NCI-H2227 (cell line): ENCODE data around the gene VCAN.

Source experiments
- DNase-seq: peaks from one replicate; lab custom pipeline; 2025; ENCODE audit not compliant: unreplicated experiment; lab: John Stamatoyannopoulos, UW

Gene VCAN

DNA sequence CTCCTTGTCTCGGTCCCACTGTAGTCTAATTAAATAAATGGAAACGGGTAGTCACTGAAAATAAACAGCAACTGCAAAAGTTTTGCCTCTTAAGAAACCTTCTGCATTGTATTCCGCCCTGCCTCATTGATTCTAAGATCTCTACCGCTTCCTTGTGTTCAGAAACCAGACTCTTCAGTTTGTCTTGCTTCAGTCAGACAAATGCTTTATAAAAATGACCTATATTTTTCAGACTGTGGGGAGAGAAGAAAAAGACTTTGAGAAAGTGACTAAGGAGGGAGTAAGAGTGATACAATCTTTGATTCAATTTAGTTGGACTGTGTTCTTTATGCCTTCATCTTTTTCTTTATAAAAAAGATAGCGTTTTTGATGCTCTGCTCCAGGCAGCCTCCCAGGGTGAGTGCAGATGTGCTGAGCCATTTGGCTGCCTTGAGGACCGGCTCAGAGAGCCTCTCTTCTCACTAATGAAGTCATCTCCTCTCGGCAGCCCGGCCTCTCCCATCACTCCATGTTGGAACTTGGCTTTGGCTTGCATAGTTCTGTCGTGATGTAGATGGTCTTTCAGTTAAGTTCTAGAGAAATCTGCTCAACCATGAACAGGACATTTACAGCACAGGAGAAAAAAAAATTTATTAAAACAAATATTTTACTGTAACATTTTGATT is 4.0 kb upstream of the VCAN start:
- peak; percentile 21 for DNase-seq

DNA sequence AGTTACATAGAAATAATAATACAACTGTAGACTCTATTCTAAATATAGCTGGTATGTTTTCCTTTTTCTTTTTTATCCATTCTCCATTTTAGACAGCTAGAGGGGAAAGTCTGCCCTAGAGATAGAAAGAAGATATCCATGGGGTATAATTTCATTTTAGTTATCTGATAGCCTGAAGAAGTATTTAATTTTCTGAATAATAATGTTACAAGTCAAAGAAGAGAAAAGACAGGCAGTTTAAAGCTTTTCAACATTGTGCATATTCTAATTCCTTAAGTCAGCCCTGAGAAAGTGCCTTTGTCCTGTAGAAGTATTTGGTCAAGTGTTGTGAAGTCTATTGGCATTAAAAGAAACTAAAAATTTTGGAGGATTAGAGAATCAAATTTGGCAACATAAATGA is 2.5 kb upstream of the VCAN start:
- DNase-seq = no peak

DNA sequence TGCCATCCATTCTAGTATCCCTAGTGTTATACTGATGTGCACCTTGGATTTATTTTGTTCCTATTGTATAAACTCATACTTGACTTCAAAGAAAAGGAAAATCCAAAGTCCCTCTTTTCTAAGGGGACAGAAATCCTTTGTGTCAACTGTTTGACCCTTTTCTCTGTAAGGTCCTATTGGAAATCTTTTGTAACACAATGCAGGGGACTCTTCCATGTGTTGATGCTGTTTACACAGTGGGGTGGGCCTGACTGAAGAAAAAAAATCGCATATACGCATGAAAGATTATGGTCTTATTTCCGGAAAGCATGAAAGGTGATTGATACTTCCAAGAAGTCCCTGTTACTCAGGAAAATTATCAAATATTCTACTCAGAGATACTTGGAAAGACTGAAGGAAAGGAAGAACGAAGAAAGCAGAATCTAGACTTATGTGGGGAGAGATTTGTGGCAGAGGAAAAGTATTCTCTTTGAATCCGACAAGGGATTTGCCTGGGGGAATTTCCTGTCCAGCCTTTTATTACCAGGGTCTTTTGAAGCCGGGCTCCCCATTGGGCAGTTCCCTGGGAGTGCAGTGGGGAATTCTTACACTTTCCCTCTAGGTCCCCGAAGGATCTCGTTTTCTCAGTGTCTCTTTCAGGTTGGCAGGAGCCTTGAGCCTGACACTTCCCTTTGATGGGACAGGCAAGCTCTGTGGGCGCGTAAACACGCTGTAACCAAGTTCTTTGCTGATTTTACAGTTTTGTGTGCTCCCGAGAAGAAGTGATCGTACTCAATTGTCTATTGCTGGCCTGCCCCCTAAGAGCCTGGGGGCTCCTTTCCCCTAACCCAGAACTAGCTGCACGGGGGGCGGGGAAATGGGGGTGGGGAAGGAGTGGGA is 779 bp upstream of the VCAN start:
- DNase-seq = peak; percentile 58

DNA sequence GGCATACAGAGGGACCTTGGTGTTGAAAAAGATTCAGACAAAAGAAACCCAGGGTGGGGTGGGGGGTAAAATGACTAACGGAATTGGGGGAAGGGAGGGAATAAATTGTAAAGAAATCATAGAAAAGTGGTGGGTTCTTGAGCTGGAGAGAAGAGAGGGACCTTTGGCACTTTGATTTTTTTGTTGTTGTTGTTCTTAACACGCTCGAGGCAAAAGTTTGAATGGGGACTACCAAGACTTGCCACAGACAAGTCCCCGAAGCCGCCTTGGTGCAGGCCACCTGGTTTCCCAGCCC is 616 bp downstream of the VCAN start:
- no peak for DNase-seq

DNA sequence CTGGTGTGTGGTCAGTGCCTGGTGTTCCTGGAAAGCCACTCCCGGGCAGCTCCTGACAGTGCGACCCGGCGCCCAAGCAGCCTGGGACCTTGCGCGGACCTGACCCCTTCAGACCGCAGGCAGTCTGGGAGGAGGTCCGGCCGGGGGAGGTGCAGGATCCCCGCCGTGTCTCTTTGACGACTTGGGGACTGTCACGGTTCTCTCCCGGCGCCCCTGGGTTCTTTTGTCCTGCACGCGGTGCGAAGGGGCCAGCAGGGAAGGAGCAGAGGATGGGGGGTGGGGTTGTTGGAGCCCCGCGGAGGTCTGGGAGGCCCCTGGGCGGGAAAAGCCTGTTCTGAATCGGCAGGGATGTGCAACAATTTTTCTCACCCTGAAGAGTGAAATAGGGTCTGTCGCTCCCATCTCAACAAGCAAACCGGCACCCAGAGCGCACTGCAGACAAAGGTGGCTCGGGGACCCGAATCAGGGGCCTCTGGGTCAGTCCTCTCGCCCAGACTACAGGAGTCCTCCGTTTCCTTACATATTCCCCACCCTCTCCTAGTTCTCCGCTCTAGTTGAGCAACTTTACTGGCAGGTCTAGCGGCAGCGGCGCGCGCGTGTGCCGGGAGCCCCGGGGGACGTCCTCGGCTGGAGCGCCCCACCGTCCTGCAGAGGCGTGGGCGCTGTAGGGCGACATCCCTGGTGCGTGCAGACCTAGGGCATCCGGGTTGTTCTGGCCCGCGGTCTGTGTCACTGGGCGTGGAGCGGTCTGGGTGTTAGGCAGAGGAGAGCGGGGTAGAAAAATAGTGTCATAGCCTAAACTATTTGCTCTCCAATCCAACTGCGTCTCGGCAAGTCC is 1.2 kb downstream of the VCAN start:
- peak; percentile 56 for DNase-seq

DNA sequence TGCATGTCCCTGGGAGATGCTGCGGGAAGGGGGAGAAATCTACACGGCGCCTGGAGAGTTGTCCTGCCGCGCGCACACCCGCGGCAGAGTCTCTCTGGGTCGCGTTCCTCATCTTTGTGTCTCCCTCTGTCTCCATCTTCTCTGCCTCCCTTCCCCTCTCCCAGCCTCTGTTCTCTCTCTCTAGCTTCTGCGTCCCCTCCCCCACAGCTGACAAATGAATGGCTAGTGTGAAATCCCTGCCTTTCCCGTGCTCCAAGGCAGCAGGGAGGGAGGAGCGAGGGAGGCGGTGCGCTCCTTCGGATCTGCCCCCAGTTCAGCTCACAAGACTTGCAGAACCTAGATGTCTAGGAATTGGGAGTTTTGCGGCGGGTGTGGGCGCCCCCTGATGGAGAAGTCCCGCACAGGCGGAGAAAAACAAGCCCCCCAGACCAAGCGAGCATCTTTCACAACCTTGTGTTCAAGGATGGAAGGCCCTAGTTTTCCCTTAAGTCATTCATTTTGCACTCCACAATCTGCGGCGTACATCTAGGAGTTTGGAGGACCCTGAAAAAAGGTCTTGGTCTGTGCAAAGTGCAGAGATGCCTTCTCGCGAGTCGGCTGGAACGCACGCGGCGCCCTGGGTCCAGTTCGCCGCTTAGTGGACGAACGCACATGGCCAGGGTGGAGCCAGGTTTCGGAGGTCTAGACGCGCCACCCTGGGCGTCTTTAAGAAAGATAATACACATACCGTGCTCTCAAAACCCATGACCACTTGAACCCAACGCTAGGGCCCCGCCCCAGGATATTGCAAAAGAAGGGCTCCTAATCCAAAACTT is 2.0 kb downstream of the VCAN start:
- DNase-seq = peak; percentile 94

DNA sequence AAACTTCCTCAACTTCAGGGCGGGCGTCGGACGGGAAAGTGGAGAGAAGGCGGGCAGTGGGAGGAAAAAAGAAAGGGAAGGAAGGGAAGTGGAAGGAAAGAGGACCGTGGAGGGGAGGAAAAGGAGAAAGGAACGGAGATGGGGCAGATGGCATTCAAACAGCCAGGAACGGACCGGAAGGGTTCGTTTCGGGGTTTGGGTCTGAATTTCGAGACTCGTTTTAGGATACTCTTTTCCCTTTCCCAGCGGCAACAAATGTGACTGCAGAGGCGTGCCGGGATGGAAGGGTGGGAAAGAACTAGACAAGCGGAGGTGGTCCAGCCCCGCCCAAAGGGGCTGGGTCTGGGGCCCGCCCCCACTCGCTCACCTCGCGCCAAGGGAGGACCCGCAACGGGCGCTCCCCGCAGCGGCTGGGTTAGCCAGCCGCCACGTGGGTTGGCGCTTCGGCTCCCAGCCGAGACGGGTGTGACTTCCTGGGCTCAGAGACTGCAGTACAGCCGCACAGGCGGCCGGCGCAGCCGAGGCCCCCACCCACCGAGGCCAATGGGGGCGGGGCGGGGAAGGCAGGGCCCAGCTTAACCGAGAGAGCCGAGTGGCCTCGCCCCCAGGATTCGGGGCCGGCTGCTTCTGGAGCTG is 2.7 kb downstream of the VCAN start:
- DNase-seq = peak; percentile 87

DNA sequence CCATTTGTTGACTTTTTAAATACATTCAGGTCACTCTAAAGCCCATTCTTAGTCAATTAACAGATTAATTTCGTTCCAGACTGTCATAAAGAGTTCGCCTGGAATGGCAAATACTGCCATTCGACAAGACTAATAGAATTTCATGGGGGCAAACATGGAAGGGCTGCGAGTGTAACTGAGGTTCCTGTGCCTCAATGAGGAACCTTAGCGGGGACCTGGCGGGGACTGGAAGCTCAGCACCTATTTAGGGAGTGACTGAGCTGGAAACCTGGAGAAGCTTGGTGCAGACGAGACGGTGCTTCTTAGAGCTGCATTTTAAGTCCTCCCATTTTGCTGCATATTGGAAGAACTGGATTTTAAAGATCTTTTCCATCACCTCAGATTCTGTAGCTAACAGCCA is 3.4 kb downstream of the VCAN start:
- DNase-seq = no peak

DNA sequence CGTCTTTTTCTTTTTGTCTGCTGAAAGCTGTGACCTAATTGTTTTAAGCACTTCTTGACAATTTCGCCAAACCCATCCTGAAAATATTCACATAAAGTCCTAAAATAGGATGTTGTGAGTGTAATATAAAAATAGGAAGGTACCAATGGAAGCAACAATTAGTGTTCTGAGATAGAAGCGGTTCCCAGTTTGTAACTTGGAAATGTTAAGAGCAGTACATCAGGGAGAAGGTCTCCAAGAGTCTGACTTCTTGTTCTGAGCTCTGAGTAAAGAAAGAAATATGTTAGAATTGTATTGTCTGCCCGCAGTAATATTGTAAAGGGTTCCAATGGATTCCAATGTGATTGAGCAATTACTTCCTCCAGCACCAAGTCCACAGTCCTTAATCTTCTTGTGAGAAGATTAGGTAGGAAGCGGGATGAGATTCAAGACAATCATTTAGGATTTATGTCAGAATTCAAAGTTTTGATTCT is 3.9 kb downstream of the VCAN start:
- no peak for DNase-seq

DNA sequence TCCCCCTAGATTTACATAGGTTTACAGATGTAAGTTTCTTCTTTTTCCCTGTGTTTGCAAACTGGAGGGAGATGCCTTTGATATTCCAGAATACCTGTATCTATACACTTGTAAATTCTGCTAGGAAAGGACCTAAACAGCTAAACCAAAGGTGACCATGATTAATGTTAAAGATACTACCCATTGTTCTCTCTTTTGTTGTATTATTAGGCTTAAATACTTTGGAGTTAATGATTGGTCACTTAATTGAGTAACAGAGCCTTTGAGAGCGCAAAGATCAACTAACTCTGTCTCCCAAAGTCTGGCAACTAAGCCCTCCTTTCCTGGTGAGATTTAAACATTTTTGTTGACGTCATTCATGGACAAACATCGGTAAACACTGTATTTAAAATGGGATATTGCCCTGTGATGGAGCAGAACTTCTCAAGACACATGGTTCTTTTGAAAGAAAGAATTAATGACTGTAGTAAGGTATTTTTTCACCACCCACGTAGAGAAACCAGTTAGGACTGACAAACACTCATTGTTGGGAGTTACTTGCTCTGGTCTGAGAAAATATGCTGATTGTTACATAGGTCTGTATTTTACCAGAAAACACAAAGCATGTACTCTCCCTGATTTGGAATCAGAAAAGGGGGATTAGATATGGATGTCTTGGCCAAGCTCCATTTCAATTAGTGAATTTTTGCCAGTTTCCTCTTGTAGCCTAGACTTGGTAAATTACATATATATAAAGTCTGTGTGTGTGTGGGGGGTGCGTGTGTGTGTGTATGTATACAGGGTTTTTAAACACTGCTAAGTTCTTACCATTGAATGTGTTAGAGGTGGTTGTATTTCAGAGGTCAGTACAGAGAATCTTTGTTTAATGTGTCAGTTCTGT is 4.6 kb downstream of the VCAN start:
- DNase-seq = no peak

DNA sequence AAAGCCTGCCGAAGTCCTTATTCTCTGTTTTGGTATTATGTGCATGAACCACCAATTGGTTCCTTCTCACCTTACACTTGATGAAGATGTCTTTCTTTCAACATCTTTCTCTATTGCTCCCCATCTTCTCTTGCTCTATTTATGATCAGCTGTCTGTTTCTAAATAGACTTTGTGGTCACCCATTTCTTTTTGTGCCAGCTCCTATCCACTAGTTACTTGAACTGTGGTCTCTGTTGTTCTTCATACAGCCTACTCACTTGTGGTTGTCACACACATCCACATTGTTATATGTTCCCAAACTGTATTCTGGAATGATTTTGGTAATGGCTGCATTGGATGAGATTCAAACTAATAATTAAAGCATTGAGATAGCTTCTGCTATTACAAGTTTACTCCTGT is 11.4 kb downstream of the VCAN start:
- DNase-seq = no peak

DNA sequence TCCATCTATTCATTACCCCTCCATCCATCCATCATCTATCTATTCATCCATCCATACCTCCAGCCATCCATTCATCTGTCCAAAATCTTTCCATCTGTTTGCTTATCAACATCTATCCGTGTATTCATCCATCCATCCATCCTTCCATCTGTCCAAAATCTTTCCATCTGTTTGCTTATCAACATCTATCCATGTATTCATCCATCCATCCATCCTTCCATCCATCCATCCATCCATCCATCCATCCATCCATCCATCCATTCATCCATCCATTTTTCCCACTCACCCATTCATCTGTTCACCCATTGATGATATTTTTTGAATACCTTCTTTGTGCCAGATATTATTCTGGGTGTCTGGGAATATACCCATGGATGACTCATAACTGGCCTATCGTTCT is 12.8 kb downstream of the VCAN start:
- DNase-seq = no peak

DNA sequence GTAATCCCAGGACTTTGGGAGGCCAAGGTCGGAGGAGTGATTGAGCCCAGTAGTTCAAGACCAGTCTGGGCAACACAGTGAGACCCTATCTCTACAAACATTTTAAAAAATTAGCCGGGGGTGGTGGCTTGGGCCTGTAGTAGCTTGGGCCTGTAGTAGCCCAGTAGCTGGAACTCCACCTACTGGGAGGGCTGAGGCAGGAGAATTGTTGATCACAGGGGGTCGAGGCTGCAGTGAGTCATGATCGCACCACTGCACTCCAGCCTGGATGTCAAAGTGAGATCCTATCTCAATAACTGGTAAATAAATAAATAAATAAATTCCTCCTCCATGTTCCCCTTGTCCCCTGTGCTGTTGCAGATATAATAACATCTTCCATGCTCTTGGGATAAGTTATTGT is 14.3 kb downstream of the VCAN start:
- no peak for DNase-seq

DNA sequence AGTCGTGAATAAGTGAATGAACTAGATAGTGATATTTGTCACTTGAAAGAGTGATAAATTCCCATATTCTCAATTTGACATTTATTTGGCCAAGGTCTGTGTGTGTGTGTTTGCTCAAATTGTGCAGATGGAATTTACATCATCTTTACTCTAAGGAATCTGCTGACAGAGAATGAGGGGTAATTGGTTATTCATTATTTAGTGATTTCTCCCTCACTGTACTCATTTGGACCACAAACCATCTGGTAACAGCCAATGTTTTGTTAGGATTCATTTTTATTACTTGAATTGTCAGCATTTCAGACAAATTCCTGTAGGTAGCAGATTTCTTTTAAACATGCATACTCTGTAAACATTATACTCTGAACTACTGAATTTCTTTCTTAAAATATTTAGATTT is 15.6 kb downstream of the VCAN start:
- no peak for DNase-seq

DNA sequence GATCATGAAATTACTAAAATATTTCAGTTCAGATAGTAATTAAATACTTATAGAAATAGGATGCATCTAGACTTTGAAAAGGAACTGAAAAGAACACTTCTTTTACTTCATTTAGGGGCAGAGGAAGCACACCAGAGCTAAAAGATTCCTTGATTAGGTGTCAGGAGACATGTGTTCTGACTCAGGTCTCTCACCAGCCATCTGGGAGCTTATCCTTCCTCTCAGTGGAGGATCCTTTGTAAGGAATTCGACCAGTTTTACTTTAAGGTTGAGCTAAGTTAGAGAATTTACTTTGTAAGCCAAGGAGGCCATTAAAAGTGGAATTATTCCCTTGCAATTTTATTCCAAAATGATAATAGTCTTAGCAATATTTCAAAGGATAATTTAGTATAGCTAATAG is 16.7 kb downstream of the VCAN start:
- no peak for DNase-seq

DNA sequence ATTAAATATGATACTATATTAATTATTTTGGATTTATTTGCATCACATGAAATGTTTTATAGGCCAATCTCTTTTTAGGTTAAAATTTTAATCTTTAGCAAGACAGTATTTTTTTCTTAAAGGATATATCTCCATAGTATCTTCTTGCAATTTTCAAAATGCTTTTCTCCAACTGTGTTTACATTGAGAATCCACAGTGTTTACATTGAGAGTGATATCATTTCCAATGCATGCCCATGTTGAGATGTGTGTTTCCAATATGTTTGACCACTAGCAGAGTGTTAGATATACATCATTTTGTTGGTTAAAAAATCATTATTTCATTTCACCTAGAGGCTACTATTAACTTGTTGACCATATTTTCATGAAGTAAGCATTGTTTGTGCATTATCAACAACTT is 17.3 kb downstream of the VCAN start:
- no peak for DNase-seq

DNA sequence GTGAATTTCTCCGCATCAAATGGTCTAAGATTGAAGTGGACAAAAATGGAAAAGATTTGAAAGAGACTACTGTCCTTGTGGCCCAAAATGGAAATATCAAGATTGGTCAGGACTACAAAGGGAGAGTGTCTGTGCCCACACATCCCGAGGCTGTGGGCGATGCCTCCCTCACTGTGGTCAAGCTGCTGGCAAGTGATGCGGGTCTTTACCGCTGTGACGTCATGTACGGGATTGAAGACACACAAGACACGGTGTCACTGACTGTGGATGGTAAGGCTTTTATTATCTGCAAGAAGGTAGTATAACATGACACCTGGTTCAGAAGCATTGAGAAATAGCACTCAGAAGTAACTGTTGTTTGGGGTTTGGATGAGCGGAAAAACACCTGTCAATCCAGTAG is 18.7 kb downstream of the VCAN start:
- no peak for DNase-seq

DNA sequence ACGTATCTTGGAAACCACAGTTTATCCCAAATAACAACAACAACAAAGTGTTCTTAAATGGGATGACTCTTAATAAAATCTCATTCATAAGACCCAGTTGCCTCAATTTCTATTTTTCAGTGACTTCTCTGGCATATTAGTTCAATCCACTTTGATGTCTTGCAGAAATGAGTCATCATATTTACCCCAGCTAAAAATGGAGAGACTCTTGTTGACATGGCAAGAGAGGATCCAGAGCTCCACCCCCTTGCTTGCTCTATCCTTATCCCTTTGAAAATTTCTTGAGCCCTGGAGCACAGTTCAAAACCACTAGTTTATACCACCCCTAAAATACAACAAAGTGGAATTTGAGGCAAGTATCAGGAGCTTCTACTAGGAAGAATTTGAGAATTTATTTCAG is 20.8 kb downstream of the VCAN start:
- DNase-seq = no peak

DNA sequence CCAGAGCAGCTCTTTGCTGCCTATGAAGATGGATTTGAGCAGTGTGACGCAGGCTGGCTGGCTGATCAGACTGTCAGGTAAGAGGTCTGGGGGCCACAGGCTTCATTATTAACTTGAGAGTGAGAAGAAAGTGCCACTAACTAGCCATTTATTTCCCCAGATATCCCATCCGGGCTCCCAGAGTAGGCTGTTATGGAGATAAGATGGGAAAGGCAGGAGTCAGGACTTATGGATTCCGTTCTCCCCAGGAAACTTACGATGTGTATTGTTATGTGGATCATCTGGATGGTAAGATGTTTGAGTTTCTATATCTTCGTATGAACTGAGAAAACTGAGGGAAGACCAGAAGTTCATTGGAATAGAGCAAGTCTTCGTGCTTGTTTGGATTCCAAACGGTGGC is 22.1 kb downstream of the VCAN start:
- DNase-seq = no peak
